Measurements from ENCODE around the gene ATF6.

The ATF6 gene

GRCh38 chr1:161848676-161849075, 82.6 kb downstream of the ATF6 start:
- no peak overlapping the region for H3K4me3 ChIP-seq (ENCODE audit: low read depth, low read length)
- ChIA-PET CTCF (interaction anchor here (1.0 to 1.7 kb wide), 2 partner anchors 56 to 188 kb away, joined by 3 to 7 read pairs; no protein-coding TSS in a partner anchor), POLR2A (no interaction called here)
- no peak for TF ChIP-seq CTCF (IDR thresholded peaks at IDR 0.05; ENCODE audit: insufficient read depth, low read length, missing control alignments)
- DNase-seq (ENCODE audit: low read depth, low spot score): no peak

GRCh38 chr1:161849518-161849917, 83.4 kb downstream of the ATF6 start:
- ChIA-PET CTCF (interaction anchor here (1.0 kb wide), 1 partner anchor 57 kb away, joined by 3 read pairs; no protein-coding TSS in a partner anchor), POLR2A (no interaction called here)
- no peak overlapping the region for H3K4me3 ChIP-seq (ENCODE audit: low read depth, low read length)
- no peak for TF ChIP-seq CTCF (IDR thresholded peaks at IDR 0.05; ENCODE audit: insufficient read depth, low read length, missing control alignments)
- no peak for DNase-seq (ENCODE audit: low read depth, low spot score)

GRCh38 chr1:161855260-161855659, 89.1 kb downstream of the ATF6 start:
- no peak for DNase-seq (ENCODE audit: low read depth, low spot score)
- no peak for TF ChIP-seq CTCF (IDR thresholded peaks at IDR 0.05; ENCODE audit: insufficient read depth, low read length, missing control alignments)
- ChIA-PET CTCF (interaction anchor here (0.9 to 6.0 kb wide), 4 partner anchors 9 to 182 kb away, joined by 4 to 22 read pairs (median 8); no protein-coding TSS in a partner anchor), POLR2A (no interaction called here)
- H3K4me3 ChIP-seq (ENCODE audit: low read depth, low read length): no peak overlapping the region

- CTCF ChIA-PET: interaction anchor here (1.0 to 6.0 kb wide), 4 partner anchors 8 to 179 kb away, joined by 4 to 23 read pairs (median 15); partner anchors contain the start of gene OLFML2B
- TF ChIP-seq CTCF (IDR thresholded peaks at IDR 0.05; ENCODE audit: insufficient read depth, low read length, missing control alignments): no peak
- POLR2A ChIA-PET: no interaction called here
Observed at GRCh38 chr1:161858271-161858670, 92.2 kb downstream of the ATF6 start.

GRCh38 chr1:161863549-161863948, 97.4 kb downstream of the ATF6 start:
- CTCF ChIA-PET: interaction anchor here (0.9 to 6.0 kb wide), 13 partner anchors 8 to 178 kb away, joined by 3 to 92 read pairs (median 8); partner anchors contain the start of gene OLFML2B
- DNase-seq (ENCODE audit: low read depth, low spot score): no peak
- POLR2A ChIA-PET: interaction anchor here (1.0 kb wide), 1 partner anchor 173 kb away, joined by 5 read pairs; no protein-coding TSS in a partner anchor
- H3K4me3 ChIP-seq (ENCODE audit: low read depth, low read length): no peak overlapping the region
- TF ChIP-seq CTCF (IDR thresholded peaks at IDR 0.05; ENCODE audit: insufficient read depth, low read length, missing control alignments): no peak

More at GRCh38 chr1:161858271-161858670, 92.2 kb downstream of the ATF6 start:
- DNase-seq (ENCODE audit: low read depth, low spot score): no peak
- no peak overlapping the region for H3K4me3 ChIP-seq (ENCODE audit: low read depth, low read length)

GRCh38 chr1:161864577-161864976, 98.5 kb downstream of the ATF6 start:
- TF ChIP-seq CTCF (IDR thresholded peaks at IDR 0.05; ENCODE audit: insufficient read depth, low read length, missing control alignments): peak; percentile 54
- no peak for DNase-seq (ENCODE audit: low read depth, low spot score)
- POLR2A ChIA-PET: interaction anchor here (1.0 kb wide), 1 partner anchor 172 kb away, joined by 5 read pairs; no protein-coding TSS in a partner anchor
- no peak overlapping the region for H3K4me3 ChIP-seq (ENCODE audit: low read depth, low read length)
- CTCF ChIA-PET: interaction anchor here (0.9 to 6.0 kb wide), 22 partner anchors 9 to 192 kb away, joined by 3 to 92 read pairs (median 4); partner anchors contain the start of gene OLFML2B

Data from AG04449 (cell line).